Measurements from ENCODE around the gene NFE2L1.
A peak's percentile ranks its signal among the peaks of the same experiment; 100 is the strongest.
"Not testable (repeated sequence)": the region's sequence is repeated elsewhere in the genome, so short reads cannot be mapped to it uniquely, and the experiment has no call there.

The NFE2L1 gene

DNA sequence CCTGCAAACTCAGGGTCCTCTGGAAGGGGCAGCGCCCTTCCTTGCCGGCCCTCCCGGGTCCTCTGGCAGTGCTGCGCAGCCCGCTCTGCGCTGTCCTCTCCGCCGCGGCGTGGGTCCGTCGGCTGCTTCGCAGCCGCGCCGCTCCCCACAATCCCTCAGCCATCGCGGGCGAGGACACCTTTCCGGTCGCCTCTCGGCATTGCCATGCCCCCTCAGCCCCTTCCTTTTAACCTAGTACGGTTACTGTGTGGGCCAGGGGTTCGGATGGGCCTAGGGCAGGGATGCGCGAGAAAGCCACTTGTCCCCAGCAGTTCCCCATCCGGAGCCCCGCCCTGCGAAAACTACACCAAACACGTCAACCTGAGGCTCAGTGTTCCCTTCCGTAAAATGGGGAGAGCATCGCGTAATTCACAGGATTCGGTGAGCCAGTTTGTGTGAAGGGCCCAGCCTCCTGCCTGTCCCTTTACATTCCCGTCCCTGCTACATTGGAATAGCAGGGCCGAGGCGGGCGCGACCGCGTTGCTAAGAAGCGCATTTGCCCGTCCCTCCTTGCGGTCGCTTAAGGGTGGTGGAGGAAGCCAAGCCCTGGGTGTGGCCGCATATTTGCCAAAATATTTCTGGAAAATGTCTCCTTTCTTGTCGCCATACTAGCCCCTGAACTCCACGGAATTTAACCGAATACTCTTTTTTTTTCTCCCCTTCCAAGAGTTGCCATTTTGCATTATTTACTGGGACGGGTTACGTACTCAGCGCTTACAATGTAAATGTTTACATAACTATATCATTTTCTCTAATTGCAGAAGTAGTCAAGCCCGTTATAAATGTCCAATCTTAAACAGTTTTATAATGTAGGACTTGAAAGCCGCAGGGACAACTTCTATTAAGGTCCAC, 23.8 kb upstream of the NFE2L1 start:
- peak; percentile 67 for DNase-seq

DNA sequence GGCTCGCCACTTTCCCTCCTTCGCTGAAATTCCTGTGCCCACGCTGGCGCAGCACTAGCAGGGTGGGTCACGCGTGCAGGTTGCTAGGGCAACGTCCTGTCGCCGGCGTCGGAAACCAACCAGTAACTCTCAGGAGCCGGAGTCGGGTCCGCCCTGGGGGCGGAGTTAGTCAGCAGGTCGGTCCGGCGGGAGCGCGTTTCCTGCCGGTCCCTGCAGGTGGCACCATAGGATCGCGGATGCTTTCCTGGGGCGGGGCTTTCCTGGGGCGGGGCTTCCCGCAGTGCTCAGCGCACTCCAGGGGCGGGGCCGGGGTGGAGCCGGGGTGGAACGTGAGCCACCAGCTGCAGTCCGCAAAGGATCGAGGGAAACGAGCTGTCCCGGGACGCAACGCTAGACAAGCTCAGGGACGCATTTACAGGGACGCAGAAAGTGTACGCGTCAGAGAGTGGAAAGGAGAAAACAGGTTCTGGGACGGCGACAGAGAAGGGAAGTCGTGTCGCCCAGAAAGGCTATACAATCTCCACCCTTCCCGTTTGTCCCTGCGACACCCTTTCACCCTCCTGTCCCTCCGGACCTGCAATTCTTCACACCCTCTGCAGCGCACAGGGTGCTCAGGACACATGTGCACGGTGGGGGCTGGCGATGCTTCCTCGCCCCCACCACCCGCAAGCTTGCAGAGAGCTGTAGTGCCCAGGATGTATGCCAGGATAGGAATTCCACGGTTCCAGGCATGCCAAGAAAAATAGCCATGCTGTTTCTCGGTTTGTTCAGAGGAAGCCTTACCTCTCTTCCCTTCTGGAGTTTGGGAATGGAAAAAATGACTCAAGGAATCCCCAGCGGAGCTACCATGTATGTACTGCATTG, 22.9 kb upstream of the NFE2L1 start:
- DNase-seq = peak; percentile 96

DNA sequence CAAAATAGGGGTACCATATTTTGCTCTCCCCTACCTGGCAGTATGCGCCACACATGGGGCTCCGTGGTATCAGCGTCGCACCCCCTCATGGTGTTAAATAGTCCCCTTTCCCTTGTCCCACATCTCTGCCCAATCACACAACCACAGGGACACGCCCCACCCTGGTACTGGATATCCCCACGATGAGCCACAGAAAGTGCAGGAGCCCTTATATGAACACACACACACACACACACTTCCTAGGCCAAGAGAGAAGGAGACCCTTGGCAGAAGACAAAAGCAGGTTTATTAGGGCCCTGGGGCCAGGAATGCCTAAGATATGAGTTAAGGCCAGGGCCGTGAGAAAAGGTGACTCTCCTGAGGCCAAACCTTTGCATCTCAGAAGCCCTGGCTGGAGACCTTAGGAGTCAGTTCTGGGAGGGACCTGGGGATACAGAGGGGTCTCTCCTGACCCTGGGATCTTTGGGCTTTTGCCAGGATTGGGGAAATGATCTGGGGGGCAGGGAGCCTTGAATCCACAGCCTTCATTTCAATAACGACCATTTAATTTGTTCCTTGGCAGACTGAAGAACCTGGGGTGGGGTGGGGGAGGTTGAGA, 22.2 kb upstream of the NFE2L1 start:
- DNase-seq = peak; percentile 61

DNA sequence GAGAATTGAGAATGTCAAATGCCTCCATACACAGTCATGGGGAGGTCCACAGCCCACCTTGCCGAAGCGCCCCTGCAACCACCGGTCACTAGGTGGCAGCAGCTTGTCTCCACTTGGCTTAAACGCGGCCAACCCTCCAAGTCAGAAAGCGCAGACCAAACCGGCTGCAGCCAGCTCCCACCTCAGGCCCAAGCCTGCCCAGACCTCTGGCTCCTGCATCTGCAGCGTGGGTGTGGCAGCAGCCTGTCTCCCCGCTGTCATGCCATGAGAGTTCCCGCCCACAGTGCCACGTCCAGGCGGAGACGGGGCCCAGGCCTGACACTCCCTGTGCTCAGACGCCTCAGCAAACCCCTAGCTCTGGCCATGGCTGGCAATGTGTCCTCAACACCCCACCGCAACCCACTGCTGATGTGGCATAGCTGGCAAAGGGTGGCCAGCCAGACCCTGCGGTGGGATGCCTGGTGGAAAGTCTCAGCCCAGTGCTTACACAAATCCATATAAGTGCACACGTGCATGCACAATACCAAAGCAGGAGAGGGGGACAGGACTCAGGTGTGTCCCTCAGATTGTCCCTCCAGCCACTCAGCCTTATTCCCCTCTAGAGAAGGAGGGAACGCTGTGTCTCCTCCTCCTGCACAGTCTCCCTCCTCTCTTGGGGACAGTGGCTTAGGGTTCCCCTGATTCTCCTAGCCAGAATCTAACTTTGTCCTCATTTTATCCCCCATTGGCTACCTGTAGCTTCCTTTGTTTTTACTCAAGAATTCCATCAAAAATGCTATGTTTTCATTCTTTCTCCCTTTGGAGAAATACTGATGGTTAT, 21.4 kb upstream of the NFE2L1 start:
- peak; percentile 91 for DNase-seq

DNA sequence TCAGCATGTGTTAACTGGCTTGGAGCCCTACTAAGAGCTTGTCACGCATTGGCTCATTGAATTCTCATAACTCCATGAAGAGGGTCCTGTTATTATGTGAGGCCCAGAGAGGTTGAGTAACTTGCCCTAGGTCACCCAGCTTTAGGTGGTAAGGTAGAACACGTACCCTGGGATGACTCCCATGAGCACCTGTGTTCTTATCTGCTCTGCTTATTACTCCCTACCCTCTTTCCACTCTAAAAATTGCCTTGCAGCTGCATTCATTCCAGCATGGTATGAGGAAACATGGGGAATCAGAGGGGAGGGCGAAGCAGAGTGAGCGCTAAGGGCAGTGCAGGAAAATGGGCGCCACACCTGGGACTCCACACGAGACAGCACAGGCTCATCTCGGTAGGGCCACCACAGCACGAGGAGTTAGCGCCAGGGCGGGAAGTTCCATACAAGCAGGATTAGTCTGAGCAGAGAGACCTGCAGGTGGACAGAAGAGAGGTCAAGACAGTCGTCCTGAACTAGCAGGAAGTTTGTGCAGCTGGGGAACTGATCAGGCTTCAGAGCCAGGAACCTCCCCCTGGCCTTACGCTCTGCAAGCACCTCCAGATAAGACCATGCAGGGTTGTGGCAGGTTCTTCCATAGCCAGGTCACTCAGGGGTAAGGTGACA, 20.7 kb upstream of the NFE2L1 start:
- DNase-seq = no peak

DNA sequence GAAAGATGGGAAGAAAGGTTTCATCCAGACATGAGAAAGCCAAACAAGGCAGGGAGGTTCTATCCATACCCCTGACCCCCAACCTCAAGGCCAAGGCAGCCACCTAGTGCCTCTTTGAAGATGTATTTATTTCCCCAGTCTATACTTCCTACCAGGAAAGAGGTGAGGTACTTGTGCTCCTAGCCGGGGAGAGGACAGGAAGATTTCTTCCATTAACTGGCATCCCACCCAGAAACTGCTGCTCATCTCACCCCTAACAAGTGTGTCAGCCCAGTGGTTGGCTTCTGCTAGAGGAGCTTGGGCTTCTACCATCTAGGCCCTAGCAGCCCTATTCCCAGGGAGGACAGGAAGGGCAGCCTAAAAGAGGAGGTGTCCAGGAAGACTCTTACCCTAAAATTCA, 19.4 kb upstream of the NFE2L1 start:
- no peak for DNase-seq

DNA sequence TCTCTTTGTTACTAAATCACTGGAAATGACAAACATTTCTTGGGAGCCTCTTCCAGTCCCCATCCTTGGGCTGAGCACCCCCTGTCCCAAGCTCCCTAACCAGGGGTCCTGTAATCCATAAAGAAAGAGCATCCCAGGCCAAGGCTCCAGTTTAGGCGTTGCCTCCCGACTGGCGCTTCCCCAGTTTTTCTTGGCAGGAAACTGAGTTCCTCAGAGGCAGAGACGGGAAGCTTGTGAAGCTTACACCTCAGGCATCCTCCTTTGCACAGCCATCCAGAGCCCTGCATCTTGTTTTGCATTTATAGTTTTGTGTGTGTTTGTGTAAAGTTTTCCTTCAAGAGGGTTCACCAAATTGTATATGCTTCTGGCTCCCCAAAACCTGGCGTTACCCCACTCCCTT, 17.6 kb upstream of the NFE2L1 start:
- DNase-seq = no peak

DNA sequence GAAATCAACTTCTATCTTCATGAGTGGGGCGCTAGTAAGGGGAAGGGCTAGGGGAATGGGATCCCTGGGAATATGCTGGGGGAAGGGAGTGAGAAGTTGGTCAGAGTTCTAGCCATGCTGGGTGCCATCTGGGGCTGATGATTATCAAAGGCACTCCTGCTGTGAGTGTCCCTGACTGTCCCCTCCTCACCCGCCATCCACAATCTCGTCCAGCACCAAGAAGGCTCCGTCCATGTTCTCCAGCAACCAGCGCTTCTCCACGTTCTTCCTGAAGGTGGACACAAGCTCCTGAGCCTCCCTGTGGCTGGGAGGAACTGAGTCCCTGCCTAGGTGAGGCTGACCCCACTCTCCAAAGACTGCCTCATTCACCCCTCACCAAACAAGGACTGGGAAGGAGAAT, 16.2 kb upstream of the NFE2L1 start:
- DNase-seq = no peak

DNA sequence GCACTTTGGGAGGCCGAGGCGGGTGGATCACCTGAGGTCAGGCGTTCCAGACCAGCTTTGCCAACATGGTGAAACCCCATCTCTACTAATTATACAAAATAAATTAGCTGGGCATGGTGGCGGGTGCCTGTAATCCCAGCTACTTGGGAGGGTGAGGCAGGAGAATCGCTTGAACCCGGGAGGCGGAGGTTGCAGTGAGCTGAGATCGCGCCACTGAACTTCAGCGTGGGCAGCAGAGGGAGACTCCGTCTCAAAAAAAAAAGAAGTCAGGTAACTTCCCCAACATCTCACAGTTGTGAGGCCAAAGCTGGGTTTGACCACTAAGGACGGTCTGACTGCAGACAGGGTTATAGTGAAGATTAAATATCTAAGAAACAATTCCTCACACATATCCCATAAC, 13.4 kb upstream of the NFE2L1 start:
- DNase-seq = not testable (repeated sequence)

DNA sequence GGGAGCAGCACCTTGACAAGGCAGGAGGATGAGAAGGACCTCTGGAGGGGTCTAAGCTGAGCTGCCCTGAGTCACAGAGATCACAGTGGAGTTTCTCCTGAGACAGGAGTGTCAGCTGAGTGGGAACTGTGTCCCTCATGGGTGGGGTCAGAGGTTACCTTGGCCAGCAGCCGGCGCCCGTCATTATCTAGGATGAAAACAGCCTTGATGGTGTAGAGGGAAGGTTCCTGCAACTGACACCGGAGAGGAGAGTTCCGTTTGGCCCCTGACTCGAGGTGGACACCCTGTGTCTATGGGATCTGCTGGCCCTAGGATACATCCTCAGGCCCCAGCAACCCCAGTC, 11.5 kb upstream of the NFE2L1 start:
- no peak for DNase-seq

DNA sequence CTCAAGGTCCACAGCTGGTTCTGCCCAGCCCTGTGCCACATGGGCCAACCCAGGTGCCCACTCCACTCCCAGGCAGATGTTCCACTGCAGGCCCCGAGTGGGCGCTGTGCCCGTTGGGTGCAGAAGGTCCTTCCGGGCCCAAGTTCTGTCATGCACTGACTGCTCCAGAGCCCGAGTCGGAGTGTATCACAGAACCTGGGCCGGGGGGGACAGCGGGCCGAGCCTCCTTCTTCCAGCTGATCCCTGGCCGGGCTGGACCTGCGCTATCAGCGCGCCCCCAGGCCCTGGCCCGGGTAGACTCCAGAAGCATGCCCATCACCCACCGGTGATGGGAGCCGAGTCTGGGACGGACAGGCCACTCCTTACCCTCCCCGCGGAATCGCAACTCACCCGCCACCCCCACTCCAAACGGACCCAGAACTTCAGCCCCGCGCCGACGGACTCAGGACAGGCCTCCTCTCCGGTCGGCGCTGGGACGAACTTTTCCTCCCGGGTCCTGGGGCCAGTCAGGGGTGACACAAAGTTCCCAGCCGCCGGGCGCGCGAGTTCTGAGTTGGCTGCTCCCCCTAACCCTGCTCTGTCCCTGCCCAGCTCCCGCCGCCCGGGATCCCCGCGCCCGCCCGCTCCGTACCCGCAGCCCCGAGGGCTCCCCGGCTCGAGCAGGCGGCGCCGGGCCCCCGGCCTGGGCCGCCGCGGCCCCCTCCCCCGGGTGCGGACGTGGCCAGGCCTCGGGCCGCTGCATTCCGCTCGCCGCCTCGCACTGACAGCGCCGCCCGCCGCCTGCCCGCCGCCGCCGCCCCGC, 10.9 kb upstream of the NFE2L1 start, which contains the start of gene COPZ2:
TSS of gene COPZ2 (minus strand) at position 762 of the 802 bp plus-strand sequence. CDS start at position 742, 20 bp downstream.
- DNase-seq = peak; percentile 67

DNA sequence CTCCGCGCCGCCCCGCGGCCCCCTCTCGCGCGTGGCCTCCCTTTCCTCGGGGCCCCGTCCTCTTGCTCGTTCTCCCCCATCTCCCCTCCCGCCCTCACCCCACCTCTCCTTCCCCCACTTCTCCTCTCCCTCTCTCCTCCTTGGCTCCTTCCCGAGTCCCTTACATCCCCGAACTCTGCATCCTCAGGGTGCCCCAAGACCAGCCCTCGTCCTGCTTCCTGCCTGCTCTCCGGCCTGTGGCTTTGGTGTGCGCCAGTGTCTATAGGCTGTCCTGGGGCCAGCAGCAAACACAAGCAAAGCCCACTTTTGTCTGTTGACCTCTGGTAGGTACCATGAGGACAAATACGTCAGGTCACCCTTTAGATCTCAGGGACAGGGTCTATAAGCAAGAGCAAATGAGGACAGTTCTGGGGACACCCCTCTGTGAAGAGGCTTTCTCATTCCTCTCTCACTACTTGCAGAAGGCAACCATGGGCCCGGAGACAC, 10.3 kb upstream of the NFE2L1 start:
- peak; percentile 41 for DNase-seq

DNA sequence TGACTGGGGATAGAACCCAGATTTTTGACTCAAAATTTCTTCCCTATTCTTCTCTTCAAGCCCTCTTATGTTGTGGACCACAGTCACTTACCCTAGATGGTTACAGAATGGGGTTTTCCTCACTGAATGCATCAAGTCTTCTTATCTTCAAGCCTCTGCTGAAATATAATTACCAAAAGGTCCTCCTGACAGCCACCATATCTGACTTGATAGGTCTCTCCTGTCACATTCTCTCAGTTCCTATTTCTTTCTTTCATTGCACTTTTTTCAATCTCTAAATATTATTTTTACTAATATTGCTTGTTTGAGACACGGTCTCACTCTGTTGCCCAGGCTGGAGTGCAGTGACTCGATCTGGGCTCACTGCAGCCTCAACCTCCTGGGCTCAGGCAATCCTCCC, 9.5 kb upstream of the NFE2L1 start:
- no peak for DNase-seq

DNA sequence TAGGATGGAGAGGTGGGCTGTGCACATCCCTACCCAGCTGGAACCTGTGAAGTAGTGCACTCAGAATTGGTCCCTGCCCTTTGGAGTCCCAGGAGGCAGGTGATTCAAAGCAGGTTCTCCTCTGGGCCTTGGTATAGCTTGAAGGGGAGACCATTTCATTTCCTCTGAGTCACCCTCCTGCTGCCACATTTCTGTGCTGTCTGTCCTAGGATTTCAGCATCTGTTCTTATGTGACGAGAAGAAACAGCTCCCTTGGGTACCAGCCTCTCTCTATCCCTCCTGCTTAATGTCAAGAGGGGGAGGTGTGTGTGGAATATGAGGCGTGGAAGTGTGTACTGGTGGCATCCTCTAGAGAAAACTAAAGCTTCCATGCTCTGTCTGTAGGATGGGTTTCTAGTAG, 5.0 kb upstream of the NFE2L1 start:
- DNase-seq = no peak

DNA sequence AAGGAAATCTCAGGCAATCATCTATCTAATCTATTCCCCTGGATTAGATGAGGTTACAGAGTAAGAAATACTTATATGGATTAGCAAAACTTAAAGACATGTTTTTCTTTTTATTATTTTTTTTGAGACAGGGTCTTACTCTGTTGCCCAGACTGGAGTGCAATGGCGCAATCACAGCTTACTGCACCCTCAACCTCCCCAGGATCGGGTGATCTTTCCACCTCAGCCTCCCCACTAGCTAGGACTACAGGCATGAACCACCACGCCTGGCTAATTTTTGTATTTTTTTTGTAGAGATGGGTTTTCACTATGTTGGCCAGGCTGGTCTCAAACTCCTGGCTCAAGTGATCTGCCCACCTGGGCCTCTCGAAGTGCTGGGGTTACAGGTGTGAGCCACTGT, 3.3 kb upstream of the NFE2L1 start:
- DNase-seq = no peak

DNA sequence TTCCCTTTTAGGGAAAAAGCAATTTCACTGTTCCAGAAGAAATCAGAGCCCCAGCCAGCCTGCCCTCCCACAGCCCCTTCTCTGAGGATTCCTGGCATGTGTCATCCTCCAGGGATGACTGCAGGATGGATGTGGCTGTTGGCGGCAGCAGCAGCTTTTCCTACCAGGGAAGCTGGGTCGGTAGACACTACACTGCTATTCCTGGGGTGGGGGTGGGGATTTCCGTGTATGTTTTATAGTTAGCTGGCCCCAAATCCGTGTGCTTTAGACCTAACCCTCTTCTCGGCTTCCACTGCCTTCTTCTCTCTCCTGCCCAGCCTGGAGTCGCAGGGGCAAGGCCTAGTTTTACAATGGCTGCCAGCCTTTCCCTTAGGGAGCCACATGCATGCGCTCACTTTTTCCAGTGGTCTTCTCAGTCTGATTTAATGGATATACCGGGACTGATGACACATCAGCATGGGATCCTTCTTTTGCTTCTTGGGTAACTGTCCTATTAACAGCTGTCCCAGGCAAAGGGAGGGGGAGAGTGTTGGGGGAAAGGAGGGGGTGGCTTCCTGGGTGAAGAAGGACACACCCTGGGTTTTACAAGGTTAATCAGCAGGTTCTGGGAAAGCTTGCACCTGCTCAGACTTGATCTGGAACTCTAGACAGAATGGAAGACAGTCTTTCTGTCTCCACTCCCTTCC, 2.7 kb upstream of the NFE2L1 start:
- peak; percentile 49 for DNase-seq

DNA sequence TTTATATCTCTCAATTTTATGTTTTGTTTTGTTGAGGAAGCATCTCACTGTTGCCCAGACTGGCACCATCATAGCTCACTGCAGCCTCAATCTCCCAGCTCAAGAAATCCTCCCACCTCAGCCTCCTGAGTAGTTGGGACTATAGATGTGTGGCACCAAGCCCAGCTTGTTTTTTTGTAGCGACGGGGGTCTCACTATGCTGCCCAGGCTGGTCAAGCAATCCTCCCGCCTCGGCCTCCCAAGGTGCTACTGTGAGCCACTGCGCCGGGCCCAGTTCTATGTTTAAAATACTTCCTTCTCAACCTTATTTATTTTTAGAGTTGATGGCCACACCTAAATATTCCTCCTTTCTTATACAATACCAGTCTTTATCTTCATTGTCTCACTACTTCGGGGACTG, 1.9 kb upstream of the NFE2L1 start:
- no peak for DNase-seq

DNA sequence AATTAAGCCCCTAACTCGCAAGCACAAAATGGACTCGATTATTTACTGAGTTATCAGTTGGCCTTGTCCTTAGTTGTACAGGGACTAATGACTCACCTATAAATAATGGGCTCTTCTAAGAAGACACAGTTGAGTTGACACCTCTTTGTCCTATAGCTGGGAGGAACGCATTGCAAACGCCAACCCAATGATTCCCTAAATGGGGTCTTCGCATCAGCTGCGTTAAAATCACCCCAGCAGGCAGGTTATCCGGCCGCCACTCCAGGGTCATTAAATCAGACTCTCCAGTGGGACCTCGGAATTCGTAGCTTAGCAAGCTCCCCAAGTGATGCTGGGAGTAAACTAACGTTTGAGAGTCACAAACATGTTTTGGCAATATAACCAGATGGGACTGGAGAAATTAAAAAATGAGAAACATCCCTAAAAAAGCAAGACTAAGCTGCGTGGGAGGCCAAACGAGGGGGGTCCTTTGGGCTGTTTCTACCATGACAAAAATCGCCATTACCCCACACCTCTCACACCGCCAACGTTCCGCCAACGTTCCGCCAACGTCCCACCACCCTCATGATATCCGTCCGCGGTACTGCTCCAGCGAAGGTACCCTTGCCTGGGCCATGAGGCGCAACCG, 932 bp upstream of the NFE2L1 start:
- no peak for DNase-seq

DNA sequence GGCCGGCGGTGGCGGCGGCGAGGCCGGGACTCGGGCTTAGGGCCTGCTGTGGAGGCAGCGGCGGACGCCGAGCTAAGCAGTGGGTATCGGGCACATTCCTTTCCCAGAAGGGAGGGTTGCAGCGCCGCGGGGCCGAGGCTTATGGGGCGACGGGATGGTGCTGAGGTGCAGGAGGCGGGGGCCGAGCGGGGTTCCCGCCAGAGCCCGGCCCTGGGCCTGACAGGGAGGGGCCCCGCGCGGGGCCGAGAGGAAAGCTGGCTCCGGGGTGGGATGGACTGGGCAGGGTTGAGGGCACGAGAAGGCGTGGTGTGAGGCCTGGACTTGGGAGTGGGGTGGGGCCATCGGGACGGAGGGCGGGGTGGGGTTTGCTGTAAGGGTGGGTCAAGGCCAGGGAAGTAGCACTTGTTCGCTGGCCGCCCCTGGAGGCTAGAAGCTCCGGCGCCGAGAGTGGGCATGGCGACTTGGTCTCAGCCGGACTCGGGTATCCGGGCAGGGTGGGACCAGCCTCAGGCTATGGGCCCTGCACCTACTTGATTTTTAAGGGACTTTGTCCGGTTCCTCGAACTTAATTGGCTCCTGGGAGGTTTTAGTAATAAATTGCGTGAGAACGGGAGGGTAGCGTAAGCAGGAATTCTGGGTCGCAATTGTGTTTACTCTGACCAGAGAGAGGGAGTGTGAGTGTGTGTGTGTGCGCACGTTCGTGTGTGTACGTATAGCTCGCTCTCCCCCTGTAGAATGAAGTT, 396 bp downstream of the NFE2L1 start:
- DNase-seq = peak; percentile 97
